GM19193 (cell line): ENCODE data around the gene RAB31.

ENCODE experiments used
- POLR2A ChIP-seq: IDR thresholded peaks from 4 replicates; pipeline ENCODE4 v1.6.1; 2011; ENCODE audit not compliant: insufficient read depth, insufficient read length; ENCODE audit errors: extremely low read depth

Gene RAB31

DNA sequence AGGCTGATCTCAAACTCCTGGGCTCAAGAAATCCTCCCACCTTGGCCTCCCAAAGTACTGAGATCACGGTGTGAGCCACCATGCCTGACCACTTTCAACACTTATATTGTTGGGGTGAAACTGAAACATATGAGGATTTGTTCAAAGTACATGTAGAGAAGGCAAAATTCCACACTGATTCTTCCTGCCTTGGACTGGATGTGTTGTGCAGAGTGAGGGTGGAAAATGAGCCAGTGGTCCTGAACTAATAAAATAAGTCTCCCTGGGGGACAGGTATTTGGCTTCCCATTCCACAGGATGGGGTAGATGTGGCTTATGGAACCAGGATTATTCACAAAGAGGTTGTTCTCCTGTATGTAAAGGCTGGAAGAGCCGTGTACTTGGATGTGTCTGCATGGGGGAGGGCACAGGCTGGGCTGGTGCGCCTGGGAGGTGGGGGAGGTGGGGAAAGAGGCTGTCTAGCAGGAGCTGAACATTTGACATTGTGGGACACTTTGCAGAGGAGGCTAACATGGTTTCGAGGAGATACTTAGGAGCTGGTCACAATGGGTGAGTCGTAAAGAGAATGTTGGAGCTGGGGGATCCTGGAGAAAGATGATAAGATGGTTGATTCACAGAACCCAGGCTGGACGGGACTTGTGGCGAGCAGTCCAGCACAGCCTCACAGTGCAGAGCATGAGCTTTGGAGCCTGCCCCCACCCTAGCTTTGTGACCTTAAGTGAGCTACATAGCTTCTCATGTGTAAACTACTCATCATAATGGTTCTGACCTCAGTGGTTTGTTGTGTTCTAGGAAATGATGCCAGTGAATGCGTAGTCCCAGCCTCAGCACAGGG, 177.3 kb downstream of the RAB31 start, which contains the start of gene TXNDC2:
TSS of gene TXNDC2 (plus strand) at position 804 of the 835 bp plus-strand sequence. CDS start 708 bp downstream, outside the sequence.
- TF ChIP-seq POLR2A: no peak

DNA sequence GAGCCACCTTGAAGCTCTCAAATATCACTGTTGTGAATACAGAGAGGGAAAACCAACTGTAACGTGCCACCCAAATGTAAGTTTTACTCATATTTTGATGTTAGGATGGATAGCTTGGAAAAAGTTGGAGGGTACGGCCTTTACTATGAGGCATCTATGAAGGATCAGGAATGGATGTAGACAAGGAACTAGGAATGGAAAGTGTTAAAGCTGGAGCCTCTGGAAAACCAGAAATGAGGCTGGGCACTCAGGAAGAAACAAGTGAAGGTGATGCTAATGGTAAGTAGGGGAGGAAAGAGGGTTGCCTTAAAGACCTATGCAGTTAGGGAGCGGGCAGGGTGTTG, 177.9 kb downstream of the RAB31 start:
- no peak for TF ChIP-seq POLR2A

DNA sequence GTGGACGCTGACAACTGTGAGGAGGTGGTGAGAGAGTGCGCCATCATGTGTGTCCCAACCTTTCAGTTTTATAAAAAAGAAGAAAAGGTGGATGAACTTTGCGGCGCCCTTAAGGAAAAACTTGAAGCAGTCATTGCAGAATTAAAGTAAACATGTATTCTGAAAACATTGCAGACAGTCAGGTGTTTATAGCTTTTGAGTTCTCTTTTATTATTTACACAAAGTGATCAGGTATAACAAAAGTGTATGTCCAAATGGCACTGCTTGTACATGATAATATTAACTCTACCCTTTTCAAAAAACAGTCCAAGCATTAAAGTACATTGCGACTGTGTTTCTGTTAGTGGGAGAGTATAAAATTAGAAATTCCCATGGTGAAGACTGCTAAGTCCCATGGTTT, 179.9 kb downstream of the RAB31 start:
- no peak for TF ChIP-seq POLR2A

DNA sequence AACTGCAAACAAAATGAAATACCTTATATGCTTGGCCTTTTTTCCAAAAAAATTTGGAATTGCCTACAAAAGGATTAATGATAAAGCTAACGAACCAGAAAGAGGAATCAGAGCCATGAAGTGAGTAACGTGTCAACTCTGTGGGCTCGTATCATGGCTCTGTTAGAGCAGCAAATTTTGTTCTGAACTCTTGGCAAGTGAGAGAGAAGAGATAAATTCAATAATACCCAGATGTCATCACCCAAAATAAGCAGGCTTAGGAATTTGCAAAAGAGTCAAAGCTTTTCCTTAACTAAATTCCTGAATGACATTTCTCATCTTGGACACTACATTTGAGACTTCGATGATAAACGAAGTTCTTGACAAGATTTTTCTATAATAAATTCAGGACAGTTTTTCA, 182.1 kb downstream of the RAB31 start:
- no peak for TF ChIP-seq POLR2A

DNA sequence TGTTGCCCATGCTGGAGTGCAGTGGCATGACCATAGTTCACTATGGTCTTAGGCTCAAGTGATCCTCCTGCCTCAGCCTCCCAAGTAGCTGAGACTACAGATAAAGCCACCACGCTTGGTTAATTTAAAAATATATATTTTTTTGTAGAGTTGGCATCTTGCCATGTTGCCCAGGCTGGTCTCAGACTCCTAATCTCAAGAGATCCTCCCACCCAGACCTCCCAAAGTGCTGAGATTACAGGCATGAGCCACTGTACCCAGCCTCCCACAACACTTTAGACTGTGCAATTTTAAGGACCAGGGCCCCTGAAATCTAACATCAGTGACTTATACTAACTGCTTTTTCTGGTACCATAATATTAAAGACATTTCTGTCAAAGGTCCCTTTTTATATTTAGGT, 182.9 kb downstream of the RAB31 start:
- TF ChIP-seq POLR2A: no peak

DNA sequence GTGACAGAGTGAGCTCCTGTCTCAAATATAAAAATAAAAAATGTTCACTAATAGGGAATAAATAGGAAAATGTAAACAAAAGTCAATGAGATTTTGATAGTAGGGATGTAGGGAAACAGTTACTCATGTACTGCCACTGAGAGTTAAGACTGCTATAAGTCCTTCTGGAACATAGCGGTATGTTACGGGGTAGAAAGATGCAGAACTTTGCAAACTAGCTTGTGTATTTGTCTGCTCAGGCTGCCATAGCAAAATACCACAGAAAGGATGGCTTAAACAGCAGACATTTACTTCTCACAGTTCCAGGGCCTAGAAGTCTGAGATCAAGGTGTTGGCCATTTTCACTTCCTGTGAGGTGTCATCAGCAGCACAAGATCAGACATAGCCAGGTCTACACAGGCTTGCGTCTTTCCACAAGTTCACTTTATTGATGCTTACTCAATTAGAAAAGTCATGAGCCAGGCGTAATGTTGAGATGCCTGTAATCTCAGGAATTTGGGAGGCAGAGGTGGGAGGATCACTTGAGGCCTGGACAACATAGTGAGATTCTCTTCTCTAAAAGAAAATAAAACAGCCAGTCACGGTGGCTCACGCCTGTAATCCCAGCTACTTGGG, 186.5 kb downstream of the RAB31 start:
- TF ChIP-seq POLR2A: no peak

DNA sequence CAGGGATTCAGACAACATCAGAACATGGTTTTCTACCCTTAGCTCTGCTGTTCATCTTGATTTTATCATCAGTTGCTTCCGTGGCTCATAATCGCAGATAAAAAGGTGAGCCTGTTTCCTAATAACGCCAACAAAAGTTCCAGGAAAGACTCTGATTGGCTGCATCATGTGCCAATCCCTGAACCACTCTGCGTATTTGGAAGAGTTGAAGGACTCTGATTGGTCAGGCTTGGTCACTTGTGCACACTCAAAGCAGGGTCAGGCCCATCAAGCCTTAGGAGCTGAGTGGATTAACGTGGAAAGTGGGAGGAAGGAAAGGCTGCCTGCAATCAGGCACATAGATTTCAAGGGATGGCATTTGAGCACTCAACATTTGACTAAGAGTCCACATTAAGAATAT, 189.0 kb downstream of the RAB31 start:
- TF ChIP-seq POLR2A: no peak

- no peak for TF ChIP-seq POLR2A
Measured at GRCh38 chr18:9898792-9899549, 190.9 kb downstream of the RAB31 start.

GRCh38 chr18:9900699-9901098, 192.6 kb downstream of the RAB31 start:
- no peak for TF ChIP-seq POLR2A

GRCh38 chr18:9901377-9901776, 193.3 kb downstream of the RAB31 start:
- no peak for TF ChIP-seq POLR2A

DNA sequence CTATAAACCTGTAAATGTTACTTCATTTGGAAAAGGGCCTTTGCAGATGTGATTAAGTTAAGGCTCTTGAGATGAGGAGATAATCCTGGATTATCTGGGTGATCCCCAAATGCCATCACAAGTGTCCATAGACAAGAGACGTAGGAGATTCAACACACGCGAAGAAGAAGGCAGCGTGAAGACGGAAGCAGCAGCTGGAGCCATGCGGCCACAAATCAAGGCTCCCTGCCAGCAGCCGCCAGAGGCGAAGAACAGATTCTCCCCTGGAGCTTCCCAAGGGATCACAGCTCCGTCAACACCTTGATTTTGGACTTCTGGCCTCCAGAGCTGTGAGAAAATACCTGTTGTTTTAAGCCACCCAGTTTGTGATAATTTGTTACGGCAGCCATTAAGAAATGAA, 194.7 kb downstream of the RAB31 start:
- TF ChIP-seq POLR2A: no peak

- TF ChIP-seq POLR2A: no peak
Measured at GRCh38 chr18:9905401-9905922, 197.4 kb downstream of the RAB31 start.

DNA sequence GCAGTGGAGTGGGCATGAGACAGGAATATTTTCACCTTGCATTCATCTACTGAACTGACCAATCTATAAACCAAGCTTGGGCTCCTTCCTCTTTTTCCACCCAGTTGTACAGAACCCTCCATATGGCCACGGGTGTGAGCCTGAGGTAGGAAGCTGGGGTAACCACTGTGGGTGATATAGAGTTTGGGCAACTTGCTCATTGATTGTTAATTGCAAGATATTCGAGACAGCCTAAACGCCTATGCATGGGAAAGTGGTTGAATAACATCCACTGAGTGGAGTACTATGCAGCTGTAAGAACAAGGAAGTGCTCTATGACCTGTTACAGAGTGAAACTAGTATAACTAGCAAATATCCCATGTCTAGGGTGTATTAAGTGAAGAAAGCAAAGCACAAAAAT, 198.4 kb downstream of the RAB31 start:
- no peak for TF ChIP-seq POLR2A

DNA sequence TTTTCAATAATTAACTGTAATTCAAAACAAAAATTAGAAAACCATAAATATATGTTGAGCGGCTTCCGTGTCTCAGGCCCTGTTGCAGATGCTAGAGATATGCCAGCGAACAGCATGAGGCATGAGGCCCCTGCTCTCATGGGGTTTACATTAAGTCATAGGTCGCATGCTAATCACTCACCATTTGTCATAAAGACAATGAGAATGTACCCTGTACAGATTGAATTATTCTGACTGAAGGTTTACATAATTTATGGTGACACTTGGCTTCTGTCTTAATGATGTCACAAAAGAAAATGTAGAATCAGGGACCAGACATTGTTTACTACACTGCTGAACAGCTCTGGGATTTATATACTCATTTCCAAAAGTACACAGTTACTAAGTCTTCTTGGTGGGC, 199.8 kb downstream of the RAB31 start:
- TF ChIP-seq POLR2A: no peak

DNA sequence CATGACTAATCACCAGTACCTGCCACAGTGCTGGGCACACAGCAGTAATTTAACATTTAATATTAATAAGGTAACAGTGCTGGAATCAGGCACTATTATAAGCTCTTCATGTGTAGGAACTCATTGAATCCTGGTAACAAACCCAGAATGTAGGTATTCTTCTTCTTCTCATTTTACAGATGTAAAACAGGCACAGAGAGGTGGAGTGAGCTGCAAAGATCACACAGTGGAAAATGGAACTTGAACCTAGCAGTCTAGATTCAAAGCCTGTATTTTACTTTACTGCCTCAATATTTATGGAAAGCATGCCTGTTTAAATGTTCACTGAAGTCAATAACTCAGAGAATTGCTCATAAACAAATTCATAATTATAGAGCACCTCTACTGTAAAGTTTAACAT, 202.0 kb downstream of the RAB31 start:
- no peak for TF ChIP-seq POLR2A

DNA sequence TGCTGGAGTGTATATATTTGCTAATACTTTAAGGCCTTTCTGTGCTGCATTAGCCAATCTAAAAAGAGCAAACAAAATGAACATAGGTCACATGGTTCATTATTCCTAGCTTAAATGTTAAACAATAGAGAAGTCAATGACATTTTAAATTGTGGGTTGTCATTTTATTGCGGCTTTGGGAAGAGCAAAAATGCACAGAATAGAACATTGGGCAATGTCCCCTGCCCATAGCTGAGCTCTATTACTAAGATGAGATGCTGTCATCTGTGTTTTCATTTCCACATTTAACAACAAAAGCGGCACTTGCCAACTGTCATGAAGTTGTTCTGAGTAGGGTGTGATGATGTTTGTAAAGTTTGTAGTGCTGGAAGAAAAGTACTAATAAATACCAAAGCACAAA, 202.6 kb downstream of the RAB31 start:
- TF ChIP-seq POLR2A: no peak

DNA sequence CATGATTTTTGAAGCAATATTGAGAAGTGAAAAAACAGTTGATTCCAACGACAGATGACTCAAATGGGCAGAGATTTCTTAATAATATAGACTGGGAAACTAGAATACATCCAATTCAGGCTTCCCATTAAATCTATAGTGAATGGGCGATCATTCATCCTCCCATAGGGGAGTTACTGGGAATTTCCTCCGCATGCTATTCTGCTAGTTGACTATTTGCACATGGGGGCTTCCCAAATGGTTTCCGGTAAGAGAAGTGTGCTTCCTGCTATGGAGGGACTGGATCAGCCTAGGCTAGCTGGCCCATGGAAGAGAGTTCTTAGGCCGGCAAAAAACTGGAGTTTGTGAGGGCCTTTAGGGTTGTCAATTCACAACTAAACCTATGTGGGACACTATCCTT, 203.1 kb downstream of the RAB31 start:
- no peak for TF ChIP-seq POLR2A
